Measurements from ENCODE around the gene BRAT1.

BRAT1 gene

DNA sequence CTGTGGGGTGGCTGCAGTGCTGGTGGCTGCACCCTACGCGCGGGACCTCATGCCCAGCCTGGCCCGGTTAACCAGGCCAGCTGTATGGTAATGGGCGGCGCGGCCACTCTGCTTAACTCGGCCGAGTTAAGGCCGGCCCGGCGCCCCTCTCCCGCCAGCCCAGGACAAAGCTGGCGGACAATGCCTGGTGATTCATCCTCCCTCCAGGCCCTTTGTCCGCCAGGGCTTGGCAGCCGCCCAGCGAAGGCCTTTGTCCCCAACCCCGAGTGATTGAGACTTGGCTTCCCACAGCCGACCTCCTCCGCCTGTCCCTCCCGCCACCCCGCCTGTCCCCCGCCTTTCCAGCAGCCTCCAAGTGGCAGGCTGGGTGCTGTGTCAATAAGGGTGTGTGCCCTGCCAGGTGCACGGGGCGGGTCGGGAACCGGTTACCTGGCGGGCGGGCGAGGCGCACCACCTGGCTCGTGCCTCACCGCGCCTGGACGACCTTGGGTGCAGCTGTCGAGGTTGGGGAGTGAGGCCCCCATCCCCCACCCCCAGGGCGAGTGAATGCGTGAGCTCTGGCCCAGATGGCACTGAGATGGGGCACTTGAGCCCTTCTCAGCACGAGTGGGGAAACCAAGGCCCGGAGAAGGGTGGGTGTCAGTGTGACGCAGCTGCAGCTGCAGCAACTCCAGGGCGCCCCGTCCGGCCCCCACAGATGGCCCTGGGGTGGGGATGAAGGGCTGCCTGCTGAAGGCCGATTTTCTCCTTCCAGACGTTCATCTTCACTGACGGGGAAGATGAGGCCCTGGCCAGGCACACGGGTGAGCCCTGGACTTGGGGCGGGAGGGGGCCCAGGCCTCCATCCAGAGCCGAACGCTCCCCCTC, 31.1 kb downstream of the BRAT1 start:
- no peaks in the 10 kb centered on the region for H3K36me3 ChIP-seq (ENCODE audit: insufficient read depth)
- no peak overlapping the region for H2AFZ ChIP-seq (ENCODE audit: low read depth)
- H3K4me2 ChIP-seq = no peak overlapping the region
- H3K4me1 ChIP-seq (ENCODE audit: low read depth, poor library complexity, severe bottlenecking) = peaks cover 20% of the 10 kb centered on the region
- TF ChIP-seq, protein P1, sequence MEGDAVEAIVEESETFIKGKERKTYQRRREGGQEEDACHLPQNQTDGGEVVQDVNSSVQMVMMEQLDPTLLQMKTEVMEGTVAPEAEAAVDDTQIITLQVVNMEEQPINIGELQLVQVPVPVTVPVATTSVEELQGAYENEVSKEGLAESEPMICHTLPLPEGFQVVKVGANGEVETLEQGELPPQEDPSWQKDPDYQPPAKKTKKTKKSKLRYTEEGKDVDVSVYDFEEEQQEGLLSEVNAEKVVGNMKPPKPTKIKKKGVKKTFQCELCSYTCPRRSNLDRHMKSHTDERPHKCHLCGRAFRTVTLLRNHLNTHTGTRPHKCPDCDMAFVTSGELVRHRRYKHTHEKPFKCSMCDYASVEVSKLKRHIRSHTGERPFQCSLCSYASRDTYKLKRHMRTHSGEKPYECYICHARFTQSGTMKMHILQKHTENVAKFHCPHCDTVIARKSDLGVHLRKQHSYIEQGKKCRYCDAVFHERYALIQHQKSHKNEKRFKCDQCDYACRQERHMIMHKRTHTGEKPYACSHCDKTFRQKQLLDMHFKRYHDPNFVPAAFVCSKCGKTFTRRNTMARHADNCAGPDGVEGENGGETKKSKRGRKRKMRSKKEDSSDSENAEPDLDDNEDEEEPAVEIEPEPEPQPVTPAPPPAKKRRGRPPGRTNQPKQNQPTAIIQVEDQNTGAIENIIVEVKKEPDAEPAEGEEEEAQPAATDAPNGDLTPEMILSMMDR (conservative IDR thresholded peaks at IDR 0.05; ENCODE audit: low read depth, low read length) = no peak
- no peak overlapping the region for H3K27ac ChIP-seq
- no peak overlapping the region for H3K4me3 ChIP-seq (IDR thresholded peaks at IDR 0.05; ENCODE audit: insufficient read depth, low read depth, low read length)
- no peak overlapping the region for H3K9ac ChIP-seq
- no peaks in the 10 kb centered on the region for H4K20me1 ChIP-seq (ENCODE audit: insufficient read depth)
- no peaks in the 10 kb centered on the region for H3K79me2 ChIP-seq (ENCODE audit: insufficient read depth, low read depth)
- peaks cover 52% of the 10 kb centered on the region for H3K27me3 ChIP-seq (ENCODE audit: insufficient read depth, low read depth)

DNA sequence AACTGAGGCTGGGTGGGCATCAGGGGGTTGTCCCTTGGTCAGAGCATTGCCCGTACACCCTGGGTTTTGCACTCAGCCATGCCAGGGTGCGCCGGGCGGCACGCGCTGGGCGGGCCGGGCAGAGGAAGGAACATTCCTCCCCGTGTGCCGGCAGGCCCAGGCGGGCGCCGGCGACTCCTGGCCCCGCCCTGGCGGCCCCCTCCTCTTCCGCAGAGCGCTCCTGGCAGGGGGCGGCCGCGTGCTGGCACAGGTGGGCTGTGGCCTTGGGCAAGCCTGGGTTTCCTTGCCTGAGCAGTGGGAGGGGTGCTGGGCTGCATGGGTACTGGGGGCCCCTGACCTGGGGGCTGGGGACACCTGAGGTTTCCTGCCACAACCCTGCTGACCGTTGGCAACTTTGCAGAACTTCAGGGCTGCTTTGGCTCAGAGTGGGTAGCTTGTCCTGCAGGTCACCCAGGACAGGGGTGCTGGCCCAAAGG, 31.8 kb downstream of the BRAT1 start:
- Histone ChIP-seq H3K4me2 (no peak overlapping the region), H3K79me2 (ENCODE audit: insufficient read depth, low read depth) (no peaks in the 10 kb centered on the region), H3K27me3 (ENCODE audit: insufficient read depth, low read depth) (peaks cover 56% of the 10 kb centered on the region), H3K9ac (no peak overlapping the region), H3K4me3 (IDR thresholded peaks at IDR 0.05; ENCODE audit: insufficient read depth, low read depth, low read length) (no peak overlapping the region), H2AFZ (ENCODE audit: low read depth) (no peak overlapping the region), H3K36me3 (ENCODE audit: insufficient read depth) (no peaks in the 10 kb centered on the region), H3K27ac (no peak overlapping the region), H3K4me1 (ENCODE audit: low read depth, poor library complexity, severe bottlenecking) (peaks cover 26% of the 10 kb centered on the region), H4K20me1 (ENCODE audit: insufficient read depth) (no peaks in the 10 kb centered on the region)
- TF ChIP-seq, protein P1 (conservative IDR thresholded peaks at IDR 0.05; ENCODE audit: low read depth, low read length) = no peak

GRCh38 chr7:2522780-2523433, 32.4 kb downstream of the BRAT1 start:
- TF ChIP-seq, protein P1 (conservative IDR thresholded peaks at IDR 0.05; ENCODE audit: low read depth, low read length) = no peak
- H3K79me2 ChIP-seq (ENCODE audit: insufficient read depth, low read depth) = no peaks in the 10 kb centered on the region
- no peak overlapping the region for H3K27ac ChIP-seq
- H4K20me1 ChIP-seq (ENCODE audit: insufficient read depth) = no peaks in the 10 kb centered on the region
- H3K4me1 ChIP-seq (ENCODE audit: low read depth, poor library complexity, severe bottlenecking) = peaks cover 29% of the 10 kb centered on the region
- H3K36me3 ChIP-seq (ENCODE audit: insufficient read depth) = no peaks in the 10 kb centered on the region
- H3K4me2 ChIP-seq = no peak overlapping the region
- no peak overlapping the region for H2AFZ ChIP-seq (ENCODE audit: low read depth)
- no peak overlapping the region for H3K9ac ChIP-seq
- H3K4me3 ChIP-seq (IDR thresholded peaks at IDR 0.05; ENCODE audit: insufficient read depth, low read depth, low read length) = no peak overlapping the region
- peaks cover 62% of the 10 kb centered on the region for H3K27me3 ChIP-seq (ENCODE audit: insufficient read depth, low read depth)

DNA sequence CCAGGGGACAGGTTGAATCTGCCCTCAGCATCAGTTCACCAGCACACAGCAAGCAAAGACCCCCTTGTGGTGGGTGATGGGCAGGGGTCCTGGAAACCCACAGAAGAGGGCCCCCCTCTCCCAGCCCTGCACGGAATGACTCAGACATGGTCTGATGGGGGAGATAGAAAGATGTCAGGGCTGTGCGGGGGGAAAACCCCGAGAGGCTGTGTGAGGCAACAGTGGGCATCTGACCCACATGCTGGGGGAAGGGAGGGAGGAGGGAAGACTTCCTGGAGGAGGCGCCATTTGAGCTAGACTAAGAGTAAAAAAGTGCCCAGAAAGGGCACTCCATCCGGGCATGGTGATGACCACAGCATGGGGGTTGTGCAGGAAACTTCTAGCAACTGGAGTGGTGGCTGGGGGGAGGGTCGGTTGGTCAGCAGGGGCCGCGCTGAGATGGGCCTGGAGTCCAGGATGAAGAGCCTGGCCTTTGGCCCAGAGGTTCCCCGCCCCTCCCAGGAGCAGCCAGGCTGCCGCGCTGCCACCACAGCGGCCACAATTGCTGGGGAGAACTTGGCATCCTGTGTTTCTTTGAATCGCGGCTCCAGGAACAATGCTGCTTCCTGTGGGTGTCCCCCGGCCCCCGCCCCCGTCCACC, 33.3 kb downstream of the BRAT1 start:
- Histone ChIP-seq H3K27me3 (ENCODE audit: insufficient read depth, low read depth) (peaks cover 71% of the 10 kb centered on the region), H4K20me1 (ENCODE audit: insufficient read depth) (no peaks in the 10 kb centered on the region), H3K9ac (no peak overlapping the region), H2AFZ (ENCODE audit: low read depth) (no peak overlapping the region), H3K4me3 (IDR thresholded peaks at IDR 0.05; ENCODE audit: insufficient read depth, low read depth, low read length) (no peak overlapping the region), H3K36me3 (ENCODE audit: insufficient read depth) (no peaks in the 10 kb centered on the region), H3K4me1 (ENCODE audit: low read depth, poor library complexity, severe bottlenecking) (peaks cover 29% of the 10 kb centered on the region), H3K4me2 (no peak overlapping the region), H3K79me2 (ENCODE audit: insufficient read depth, low read depth) (no peaks in the 10 kb centered on the region), H3K27ac (no peak overlapping the region)
- TF ChIP-seq, protein P1 (conservative IDR thresholded peaks at IDR 0.05; ENCODE audit: low read depth, low read length) = no peak
